ENCODE data around the gene BAHCC1. TPM values are rescaled to one million over a fixed set of nuclear protein-coding genes. Genes with fewer than 3 reads are reported as not detected.

BAHCC1 gene
- total RNA-seq, 1 experiment from 2014 or later: 3.1 TPM

DNA sequence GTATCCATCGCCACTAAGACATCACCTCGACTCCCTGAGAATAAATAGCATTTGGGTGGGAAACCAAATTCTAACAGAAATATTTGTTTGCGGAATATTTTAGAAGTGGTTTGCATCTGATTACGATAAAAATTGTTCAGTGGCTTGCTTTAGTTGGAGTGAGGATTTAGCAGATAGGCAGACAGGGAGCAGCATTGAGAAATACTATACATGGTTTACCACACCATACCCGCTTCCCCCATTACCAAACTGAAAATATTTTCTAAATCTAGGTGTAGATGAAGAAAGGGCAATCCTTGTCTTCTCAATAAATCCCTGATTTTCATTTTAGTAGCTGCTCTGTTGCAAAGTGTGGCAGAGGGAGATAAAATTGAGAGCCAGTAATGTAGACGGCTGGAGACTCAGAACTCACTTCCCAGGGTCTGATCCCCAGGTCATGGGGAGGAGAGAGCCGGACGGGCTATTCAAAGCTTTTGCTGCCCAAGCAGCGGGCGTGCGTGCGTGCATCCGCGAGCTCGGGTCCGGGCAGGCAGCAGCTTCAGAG, 808 bp upstream of the BAHCC1 start:
- H2BK5ac ChIP-seq (ENCODE audit: insufficient read length, low read length): no peak overlapping the region
- Mint-ChIP-seq H3K27me3 (ENCODE audit: low read depth) (peaks cover 57% of the 10 kb centered on the region), H3K36me3 (ENCODE audit: insufficient read depth in 1 of 3, low read depth in 3 of 3) (peaks cover 0 to 7% (median 4%) of the 10 kb centered on the region in 3 experiments; a peak in 3 of 7 replicates), H3K27ac (no peak overlapping the region; a peak in 1 of 7 replicates), H3K4me3 (peak overlapping the region; percentile 64 to 84), H3K4me1 (peaks cover 24 to 57% of the 10 kb centered on the region in 2 experiments), H3K9me3 (peaks cover 0 to 6% of the 10 kb centered on the region in 2 experiments; a peak in 1 of 5 replicates)
- H3T11ph ChIP-seq (ENCODE audit: low read length): no peak overlapping the region
- WGBS (ENCODE audit: extremely low coverage, insufficient read length, low lambda C conversion rate): no CpG with 5 or more reads among the region's 16 CpGs
- TF ChIP-seq, protein P1, sequence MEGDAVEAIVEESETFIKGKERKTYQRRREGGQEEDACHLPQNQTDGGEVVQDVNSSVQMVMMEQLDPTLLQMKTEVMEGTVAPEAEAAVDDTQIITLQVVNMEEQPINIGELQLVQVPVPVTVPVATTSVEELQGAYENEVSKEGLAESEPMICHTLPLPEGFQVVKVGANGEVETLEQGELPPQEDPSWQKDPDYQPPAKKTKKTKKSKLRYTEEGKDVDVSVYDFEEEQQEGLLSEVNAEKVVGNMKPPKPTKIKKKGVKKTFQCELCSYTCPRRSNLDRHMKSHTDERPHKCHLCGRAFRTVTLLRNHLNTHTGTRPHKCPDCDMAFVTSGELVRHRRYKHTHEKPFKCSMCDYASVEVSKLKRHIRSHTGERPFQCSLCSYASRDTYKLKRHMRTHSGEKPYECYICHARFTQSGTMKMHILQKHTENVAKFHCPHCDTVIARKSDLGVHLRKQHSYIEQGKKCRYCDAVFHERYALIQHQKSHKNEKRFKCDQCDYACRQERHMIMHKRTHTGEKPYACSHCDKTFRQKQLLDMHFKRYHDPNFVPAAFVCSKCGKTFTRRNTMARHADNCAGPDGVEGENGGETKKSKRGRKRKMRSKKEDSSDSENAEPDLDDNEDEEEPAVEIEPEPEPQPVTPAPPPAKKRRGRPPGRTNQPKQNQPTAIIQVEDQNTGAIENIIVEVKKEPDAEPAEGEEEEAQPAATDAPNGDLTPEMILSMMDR (conservative IDR thresholded peaks at IDR 0.05): no peak
- no peak for DNase-seq
- no peak overlapping the region for H4K8ac ChIP-seq (replicated peaks; ENCODE audit: insufficient read length, low read depth, low read length)
- no peak overlapping the region for H3K56ac ChIP-seq (ENCODE audit: insufficient read length, low read depth, low read length)
- peaks cover 37% of the 10 kb centered on the region for H3K23me2 ChIP-seq (ENCODE audit: insufficient read length, low read depth, low read length, poor library complexity, severe bottlenecking)
- H3K79me2 ChIP-seq (ENCODE audit: insufficient read depth, low read length): no peaks in the 10 kb centered on the region
- no peaks in the 10 kb centered on the region for H4K20me1 ChIP-seq (ENCODE audit: control insufficient read depth, insufficient read depth, insufficient read length)
- H4K5ac ChIP-seq (ENCODE audit: insufficient read length, low read depth, low read length): no peak overlapping the region
- H4K91ac ChIP-seq (ENCODE audit: insufficient read length, low read depth, low read length): no peak overlapping the region
- H2BK20ac ChIP-seq (ENCODE audit: low read depth, low read length, poor library complexity, severe bottlenecking): no peak overlapping the region
- no peaks in the 10 kb centered on the region for H3K79me1 ChIP-seq (ENCODE audit: insufficient read depth, low read depth, low read length, poor library complexity, severe bottlenecking)
- no peak overlapping the region for H3K18ac ChIP-seq (ENCODE audit: insufficient read length, low read depth, low read length)
- no peak overlapping the region for H3K27ac ChIP-seq (ENCODE audit: insufficient read length, low read depth, low read length)
- no peaks in the 10 kb centered on the region for H3K9me3 ChIP-seq (ENCODE audit: control insufficient read depth, low read depth, low read length)
- no peak overlapping the region for H2BK15ac ChIP-seq (ENCODE audit: low read depth, low read length)
- no peak overlapping the region for H3K9ac ChIP-seq (ENCODE audit: extremely low read depth, insufficient read length, low read length)
- H3K4me1 ChIP-seq (ENCODE audit: insufficient read depth, low read length): no peaks in the 10 kb centered on the region
- no peak overlapping the region for H3K14ac ChIP-seq (ENCODE audit: insufficient read depth, low read length)
- no peak overlapping the region for H2BK12ac ChIP-seq (ENCODE audit: insufficient read length, low read depth, low read length)
- no peak overlapping the region for H3K23ac ChIP-seq (ENCODE audit: insufficient read length, low read depth, low read length)
- H3K4ac ChIP-seq (ENCODE audit: low read depth, low read length): no peak overlapping the region
- no peak overlapping the region for H2BK120ac ChIP-seq (ENCODE audit: low read depth, low read length, poor library complexity, severe bottlenecking)
- no peak overlapping the region for H2AFZ ChIP-seq (ENCODE audit: low read length)
- H3K4me2 ChIP-seq (ENCODE audit: insufficient read depth, insufficient read length, low read length): peak overlapping the region; percentile 52
- no peak overlapping the region for H2AK5ac ChIP-seq (ENCODE audit: insufficient read length, low read length)
- H3K27me3 ChIP-seq (ENCODE audit: insufficient read depth, low read length): peaks cover 45% of the 10 kb centered on the region
